ENCODE results near the gene ESM1. TPM values are rescaled to one million over a fixed set of nuclear protein-coding genes. Genes with fewer than 3 reads are reported as not detected.
"Not testable (repeated sequence)": the region's sequence is repeated elsewhere in the genome, so short reads cannot be mapped to it uniquely, and the experiment has no call there.

ESM1 gene
- polyA plus RNA-seq, 1 experiment = 0.27 TPM

DNA sequence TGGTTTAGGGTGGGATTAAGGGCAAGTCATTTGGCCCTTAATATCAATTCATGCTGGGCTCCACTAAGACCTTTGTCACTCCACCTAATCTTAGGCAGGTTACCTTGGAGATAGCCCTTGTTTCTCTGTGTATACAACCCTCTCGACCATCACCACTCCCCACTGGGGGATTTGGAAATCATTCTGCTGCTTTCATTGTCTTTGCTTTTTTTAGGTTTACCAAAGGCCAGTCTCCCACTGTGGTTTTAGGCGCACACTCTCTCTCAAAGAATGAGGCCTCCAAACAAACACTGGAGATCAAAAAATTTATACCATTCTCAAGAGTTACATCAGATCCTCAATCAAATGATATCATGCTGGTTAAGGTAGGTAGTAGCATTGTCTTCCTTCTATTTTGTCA is 44.8 kb upstream of the ESM1 start:
- H3K27ac ChIP-seq (ENCODE audit: low read depth, low read length) = no peak overlapping the region
- H3K9me3 ChIP-seq (ENCODE audit: control insufficient read depth, insufficient read depth, low read length) = no peaks in the 10 kb centered on the region
- no peaks in the 10 kb centered on the region for H3K27me3 ChIP-seq (ENCODE audit: control insufficient read depth, insufficient read depth, low read length)
- no peak for DNase-seq (ENCODE audit: low read depth, low spot score)
- POLR2A ChIA-PET = no interaction called here
- TF ChIP-seq, protein P1, sequence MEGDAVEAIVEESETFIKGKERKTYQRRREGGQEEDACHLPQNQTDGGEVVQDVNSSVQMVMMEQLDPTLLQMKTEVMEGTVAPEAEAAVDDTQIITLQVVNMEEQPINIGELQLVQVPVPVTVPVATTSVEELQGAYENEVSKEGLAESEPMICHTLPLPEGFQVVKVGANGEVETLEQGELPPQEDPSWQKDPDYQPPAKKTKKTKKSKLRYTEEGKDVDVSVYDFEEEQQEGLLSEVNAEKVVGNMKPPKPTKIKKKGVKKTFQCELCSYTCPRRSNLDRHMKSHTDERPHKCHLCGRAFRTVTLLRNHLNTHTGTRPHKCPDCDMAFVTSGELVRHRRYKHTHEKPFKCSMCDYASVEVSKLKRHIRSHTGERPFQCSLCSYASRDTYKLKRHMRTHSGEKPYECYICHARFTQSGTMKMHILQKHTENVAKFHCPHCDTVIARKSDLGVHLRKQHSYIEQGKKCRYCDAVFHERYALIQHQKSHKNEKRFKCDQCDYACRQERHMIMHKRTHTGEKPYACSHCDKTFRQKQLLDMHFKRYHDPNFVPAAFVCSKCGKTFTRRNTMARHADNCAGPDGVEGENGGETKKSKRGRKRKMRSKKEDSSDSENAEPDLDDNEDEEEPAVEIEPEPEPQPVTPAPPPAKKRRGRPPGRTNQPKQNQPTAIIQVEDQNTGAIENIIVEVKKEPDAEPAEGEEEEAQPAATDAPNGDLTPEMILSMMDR (IDR thresholded peaks at IDR 0.05; ENCODE audit: low read depth, low read length) = no peak
- H3K4me3 ChIP-seq (ENCODE audit: low read depth, low read length) = no peak overlapping the region
- CTCF ChIA-PET = no interaction called here

DNA sequence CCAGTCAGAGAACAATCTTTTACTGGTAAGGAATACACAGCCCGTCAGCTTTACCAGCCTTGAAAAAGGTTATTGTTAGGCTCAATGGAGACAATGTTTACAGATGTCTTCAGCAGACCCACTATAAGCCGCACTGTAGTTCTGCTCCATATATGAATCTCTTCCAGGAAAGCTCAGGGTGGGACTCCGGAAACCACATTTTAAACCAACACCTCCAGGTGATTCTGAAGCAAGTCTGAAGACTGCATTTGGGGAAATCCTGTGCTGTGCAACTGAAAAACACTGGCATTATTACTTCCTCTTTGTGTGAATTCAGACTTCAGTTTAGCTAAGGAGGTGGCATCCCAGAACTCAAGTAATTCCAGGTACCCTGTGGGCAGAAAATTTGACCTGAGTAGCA is 42.2 kb upstream of the ESM1 start:
- Histone ChIP-seq H3K27me3 (ENCODE audit: control insufficient read depth, insufficient read depth, low read length) (no peaks in the 10 kb centered on the region), H3K9me3 (ENCODE audit: control insufficient read depth, insufficient read depth, low read length) (no peaks in the 10 kb centered on the region)

GRCh38 chr5:55022450-55022849 is 37.1 kb upstream of the ESM1 start:
- no peaks in the 10 kb centered on the region for H3K9me3 ChIP-seq (ENCODE audit: control insufficient read depth, insufficient read depth, low read length)
- no peak overlapping the region for H3K27ac ChIP-seq (ENCODE audit: low read depth, low read length)
- TF ChIP-seq, protein P1 (IDR thresholded peaks at IDR 0.05; ENCODE audit: low read depth, low read length) = no peak
- DNase-seq (ENCODE audit: low read depth, low spot score) = no peak
- H3K4me3 ChIP-seq (ENCODE audit: low read depth, low read length) = no peak overlapping the region
- no peaks in the 10 kb centered on the region for H3K27me3 ChIP-seq (ENCODE audit: control insufficient read depth, insufficient read depth, low read length)
- POLR2A ChIA-PET = no interaction called here
- CTCF ChIA-PET = interaction anchor here (0.6 kb wide), 1 partner anchor 1717 kb away, joined by 3 read pairs; no protein-coding TSS in a partner anchor

More for the DNA sequence above, 42.2 kb upstream of the ESM1 start:
- no peak for DNase-seq (ENCODE audit: low read depth, low spot score)
- ChIA-PET CTCF (interaction anchor here (1.0 kb wide), 1 partner anchor 9 kb away, joined by 3 read pairs; no protein-coding TSS in a partner anchor), POLR2A (no interaction called here)
- Histone ChIP-seq H3K4me3 (ENCODE audit: low read depth, low read length) (no peak overlapping the region), H3K27ac (ENCODE audit: low read depth, low read length) (no peak overlapping the region)
- TF ChIP-seq, protein P1 (IDR thresholded peaks at IDR 0.05; ENCODE audit: low read depth, low read length) = no peak

- TF ChIP-seq, protein P1 (IDR thresholded peaks at IDR 0.05; ENCODE audit: low read depth, low read length) = no peak
- Histone ChIP-seq H3K4me3 (ENCODE audit: low read depth, low read length) (no peak overlapping the region), H3K27me3 (ENCODE audit: control insufficient read depth, insufficient read depth, low read length) (no peaks in the 10 kb centered on the region), H3K9me3 (ENCODE audit: control insufficient read depth, insufficient read depth, low read length) (no peaks in the 10 kb centered on the region), H3K27ac (ENCODE audit: low read depth, low read length) (no peak overlapping the region)
- ChIA-PET POLR2A (no interaction called here), CTCF (interaction anchor here (0.6 to 0.9 kb wide), 2 partner anchors 16 to 1716 kb away, joined by 3 to 4 read pairs; no protein-coding TSS in a partner anchor)
- DNase-seq (ENCODE audit: low read depth, low spot score) = no peak
Measured at GRCh38 chr5:55021821-55022220, 36.4 kb upstream of the ESM1 start.

- H3K27me3 ChIP-seq (ENCODE audit: control insufficient read depth, insufficient read depth, low read length) = no peaks in the 10 kb centered on the region
- no peak for DNase-seq (ENCODE audit: low read depth, low spot score)
- POLR2A ChIA-PET = no interaction called here
- H3K4me3 ChIP-seq (ENCODE audit: low read depth, low read length) = no peak overlapping the region
- TF ChIP-seq, protein P1 (IDR thresholded peaks at IDR 0.05; ENCODE audit: low read depth, low read length) = no peak
- H3K9me3 ChIP-seq (ENCODE audit: control insufficient read depth, insufficient read depth, low read length) = no peaks in the 10 kb centered on the region
- no peak overlapping the region for H3K27ac ChIP-seq (ENCODE audit: low read depth, low read length)
- CTCF ChIA-PET = interaction anchor here (0.9 kb wide), 1 partner anchor 17 kb away, joined by 4 read pairs; no protein-coding TSS in a partner anchor
Measured at GRCh38 chr5:55021410-55021809, 36.0 kb upstream of the ESM1 start.

DNA sequence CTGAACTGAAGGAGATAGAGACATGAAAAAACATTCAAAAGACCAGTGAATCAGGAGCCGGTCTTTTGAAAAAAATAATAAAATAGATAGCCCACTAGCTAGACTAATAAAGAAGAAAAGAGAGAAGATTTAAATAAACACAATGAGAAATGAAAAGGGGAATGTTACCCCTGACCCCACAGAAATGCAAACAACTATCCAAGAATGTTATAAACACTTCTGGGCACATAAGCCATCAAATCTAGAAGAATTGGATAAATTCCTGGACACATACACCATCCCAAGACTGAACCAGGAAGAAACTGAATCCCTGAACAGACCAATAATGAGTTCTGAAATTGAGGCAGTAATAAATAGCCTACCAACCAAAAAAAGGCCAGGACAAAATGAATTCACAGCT is 24.8 kb upstream of the ESM1 start:
- H3K27me3 ChIP-seq (ENCODE audit: control insufficient read depth, insufficient read depth, low read length); H3K27ac ChIP-seq (ENCODE audit: low read depth, low read length); POLR2A ChIA-PET; H3K4me3 ChIP-seq (ENCODE audit: low read depth, low read length); H3K9me3 ChIP-seq (ENCODE audit: control insufficient read depth, insufficient read depth, low read length); CTCF ChIA-PET; DNase-seq (ENCODE audit: low read depth, low spot score): not testable (repeated sequence)
